Measurements from ENCODE around the gene MAP3K20.

Gene MAP3K20

GRCh38 chr2:173146590-173146989, 70.9 kb downstream of the MAP3K20 start:
- no peak overlapping the region for H2AFZ ChIP-seq (ENCODE audit: low read depth, low read length)
- no peak overlapping the region for H3K4me2 ChIP-seq (ENCODE audit: insufficient read depth, low read length)
- no peak overlapping the region for H3K9ac ChIP-seq (ENCODE audit: low read depth, low read length)
- H3K36me3 ChIP-seq (ENCODE audit: insufficient read depth, low read length): no peaks in the 10 kb centered on the region
- no peaks in the 10 kb centered on the region for H3K4me1 ChIP-seq (ENCODE audit: insufficient read depth, low read length)
- H3K79me2 ChIP-seq (ENCODE audit: insufficient read depth, low read length): 0 out of 2 replicates have a peak, but pooled peaks cover 5% of the 10 kb centered on the region
- DNase-seq: no peak
- H3K4me3 ChIP-seq (ENCODE audit: low read depth in 1 of 2, low read length in 2 of 2): no peak overlapping the region
- TF ChIP-seq EZH2 (IDR thresholded peaks at IDR 0.05; ENCODE audit: borderline replicate concordance, low read depth, low read length, severe bottlenecking): no peak
- TF ChIP-seq CTCF (IDR thresholded peaks at IDR 0.05; ENCODE audit: borderline replicate concordance, extremely low read depth, low read length, poor library complexity, severe bottlenecking): no peak
- no peak for ATAC-seq (ENCODE audit: insufficient read depth, low read depth)
- H3K27ac ChIP-seq (ENCODE audit: low read length): no peak overlapping the region
- no peaks in the 10 kb centered on the region for H3K27me3 ChIP-seq (ENCODE audit: insufficient read depth, low read length, poor library complexity)
- no peaks in the 10 kb centered on the region; the same call in 1 of the 2 replicates for H4K20me1 ChIP-seq (ENCODE audit: insufficient read depth, low read length)
- H3K9me3 ChIP-seq (ENCODE audit: insufficient read depth, low read length, severe bottlenecking): peaks cover 9% of the 10 kb centered on the region

- no peak overlapping the region for H3K4me2 ChIP-seq (ENCODE audit: insufficient read depth, low read length)
- no peaks in the 10 kb centered on the region for H3K4me1 ChIP-seq (ENCODE audit: insufficient read depth, low read length)
- peaks cover 7% of the 10 kb centered on the region; the same call in 1 of the 2 replicates for H3K79me2 ChIP-seq (ENCODE audit: insufficient read depth, low read length)
- ATAC-seq (ENCODE audit: insufficient read depth, low read depth) (no peak), DNase-seq (no peak)
- no peak overlapping the region for H3K4me3 ChIP-seq (ENCODE audit: low read depth in 1 of 2, low read length in 2 of 2)
- no peak overlapping the region for H2AFZ ChIP-seq (ENCODE audit: low read depth, low read length)
- H4K20me1 ChIP-seq (ENCODE audit: insufficient read depth, low read length): no peaks in the 10 kb centered on the region; the same call in 1 of the 2 replicates
- no peak overlapping the region for H3K27ac ChIP-seq (ENCODE audit: low read length)
- TF ChIP-seq EZH2 (IDR thresholded peaks at IDR 0.05; ENCODE audit: borderline replicate concordance, low read depth, low read length, severe bottlenecking): no peak
- TF ChIP-seq CTCF (IDR thresholded peaks at IDR 0.05; ENCODE audit: borderline replicate concordance, extremely low read depth, low read length, poor library complexity, severe bottlenecking): no peak
- H3K27me3 ChIP-seq (ENCODE audit: insufficient read depth, low read length, poor library complexity): no peaks in the 10 kb centered on the region
- H3K36me3 ChIP-seq (ENCODE audit: insufficient read depth, low read length): no peaks in the 10 kb centered on the region; the same call in 1 of the 2 replicates
- no peak overlapping the region for H3K9ac ChIP-seq (ENCODE audit: low read depth, low read length)
- no peaks in the 10 kb centered on the region for H3K9me3 ChIP-seq (ENCODE audit: insufficient read depth, low read length, severe bottlenecking)
Measured at GRCh38 chr2:173148520-173148919, 72.9 kb downstream of the MAP3K20 start.

- ATAC-seq (ENCODE audit: insufficient read depth, low read depth) (no peak), DNase-seq (no peak)
- Histone ChIP-seq H3K36me3 (ENCODE audit: insufficient read depth, low read length) (no peaks in the 10 kb centered on the region; the same call in 1 of the 2 replicates), H3K27ac (ENCODE audit: low read length) (no peak overlapping the region), H3K4me2 (ENCODE audit: insufficient read depth, low read length) (no peak overlapping the region), H3K4me1 (ENCODE audit: insufficient read depth, low read length) (no peaks in the 10 kb centered on the region), H2AFZ (ENCODE audit: low read depth, low read length) (no peak overlapping the region), H3K79me2 (ENCODE audit: insufficient read depth, low read length) (peaks cover 7% of the 10 kb centered on the region; the same call in 1 of the 2 replicates), H3K9me3 (ENCODE audit: insufficient read depth, low read length, severe bottlenecking) (no peaks in the 10 kb centered on the region), H3K27me3 (ENCODE audit: insufficient read depth, low read length, poor library complexity) (no peaks in the 10 kb centered on the region), H3K4me3 (ENCODE audit: low read depth in 1 of 2, low read length in 2 of 2) (no peak overlapping the region), H4K20me1 (ENCODE audit: insufficient read depth, low read length) (no peaks in the 10 kb centered on the region; the same call in 1 of the 2 replicates), H3K9ac (ENCODE audit: low read depth, low read length) (no peak overlapping the region)
- TF ChIP-seq CTCF (IDR thresholded peaks at IDR 0.05; ENCODE audit: borderline replicate concordance, extremely low read depth, low read length, poor library complexity, severe bottlenecking) (no peak), EZH2 (IDR thresholded peaks at IDR 0.05; ENCODE audit: borderline replicate concordance, low read depth, low read length, severe bottlenecking) (no peak)
Measured at GRCh38 chr2:173149491-173149890, 73.8 kb downstream of the MAP3K20 start.

Measured in DND-41 (cell line).